PC-9 (cell line): ENCODE data around the gene RNF13. TPM values are rescaled to one million over a fixed set of nuclear protein-coding genes. Genes with fewer than 3 reads are reported as not detected.

ENCODE experiments used
- BruUV-seq: library from RNA; stranded (reverse); fragments of 400-500 nt; replicated peaks from 2 replicates; lab custom pipeline; 2021; lab: Mats Ljungman, UMichigan
- CTCF ChIA-PET: fragments of 300-600 bp; sonication (Branson Sonifier 250); formaldehyde crosslinking; loops from one replicate; lab custom pipeline; 2022; ENCODE audit warnings: antibody characterized with exemption; lab: Charles Lee
- POLR2A ChIA-PET: fragments of 300-600 bp; sonication (Branson Sonifier 250); formaldehyde crosslinking; loops from one replicate; lab custom pipeline; 2022; ENCODE audit warnings: antibody characterized with exemption; ENCODE audit not compliant: unreplicated experiment; lab: Charles Lee
- DNase-seq, 2 experiments: peaks; one replicate each; pipeline versions ENCODE4 v3.0.0 to v3.0.0-alpha.2; 2015 to 2022; ENCODE audit warnings: mixed read lengths in 1 of 2
- H2AFZ ChIP-seq: fragments of 200-600 bp; sonication (generic); 2 replicates; pipeline ENCODE4 v1.8.1; 2017; ENCODE audit warnings: antibody characterized with exemption
- H3F3A ChIP-seq: fragments of 200-600 bp; sonication (generic); 2 replicates; pipeline ENCODE4 v1.8.1; 2017; ENCODE audit warnings: antibody characterized with exemption, mild to moderate bottlenecking, low read depth; ENCODE audit not compliant: insufficient read depth
- H3K27ac ChIP-seq: fragments of 200-600 bp; sonication (generic); 2 replicates; pipeline ENCODE4 v1.6.1; 2016; ENCODE audit warnings: mixed run types
- H3K27me3 ChIP-seq: fragments of 200-600 bp; sonication (generic); 2 replicates; pipeline ENCODE4 v1.6.1; 2016; ENCODE audit warnings: low read depth, mixed run types; ENCODE audit not compliant: insufficient read depth
- H3K36me3 ChIP-seq: fragments of 200-600 bp; sonication (generic); 2 replicates; pipeline ENCODE4 v1.6.1; 2016; ENCODE audit warnings: low read depth, mixed run types
- H3K4me1 ChIP-seq: fragments of 200-600 bp; sonication (generic); replicated peaks from 2 replicates; pipeline ENCODE4 v1.6.1; 2016; ENCODE audit warnings: mixed run types; ENCODE audit not compliant: insufficient read depth
- H3K4me2 ChIP-seq: fragments of 200-600 bp; sonication (generic); 2 replicates; pipeline ENCODE4 v1.6.1; 2017; ENCODE audit warnings: mixed run types
- H3K4me3 ChIP-seq: fragments of 200-600 bp; sonication (generic); 2 replicates; pipeline ENCODE4 v1.6.1; 2016; ENCODE audit warnings: mixed run types
- H3K79me2 ChIP-seq: fragments of 200-600 bp; sonication (generic); 2 replicates; pipeline ENCODE4 v1.6.1; 2017; ENCODE audit warnings: low read depth, mixed run types
- H3K9me2 ChIP-seq: fragments of 200-600 bp; sonication (generic); 2 replicates; pipeline ENCODE4 v1.8.1; 2017; ENCODE audit warnings: mild to moderate bottlenecking; ENCODE audit not compliant: insufficient read depth
- H3K9me3 ChIP-seq: fragments of 200-600 bp; sonication (generic); 2 replicates; pipeline ENCODE4 v1.8.1; 2016; ENCODE audit warnings: low read depth; ENCODE audit not compliant: insufficient read depth
- H4K20me1 ChIP-seq: fragments of 200-600 bp; sonication (generic); 2 replicates; pipeline ENCODE4 v1.8.1; 2017; ENCODE audit not compliant: insufficient read depth
- CTCF ChIP-seq: fragments of 200-600 bp; sonication (generic); conservative IDR thresholded peaks from 2 replicates; pipeline ENCODE4 v1.6.1; 2017; ENCODE audit warnings: mixed run types, antibody characterized with exemption, mild to moderate bottlenecking, moderate library complexity
- EZH2 ChIP-seq: fragments of 200-600 bp; sonication (generic); IDR thresholded peaks from 2 replicates; pipeline ENCODE4 v1.8.0; 2017; ENCODE audit warnings: antibody characterized with exemption, low read depth
- intact Hi-C: fragments of 100-400 bp; cut with micrococcal nuclease; formaldehyde crosslinking; loops from one replicate; pipeline ENCODE4 v1.10.0; 2022; ENCODE audit not compliant: unreplicated experiment
- total RNA-seq: library from RNA; stranded (reverse); gene quantifications from 2 replicates; pipeline ENCODE4 v1.2.3, GENCODE V29; 2021

RNF13 gene
- total RNA-seq, 1 experiment from 2014 or later: 65.0 TPM

GRCh38 chr3:149900322-149900721 is 87.3 kb downstream of the RNF13 start:
- DNase-seq: no peak
- no peaks in the 10 kb centered on the region for H3K79me2 ChIP-seq
- no peak for TF ChIP-seq EZH2
- TF ChIP-seq CTCF: no peak
- CTCF ChIA-PET: interaction anchor here (0.6 to 0.9 kb wide), 2 partner anchors 37 to 149 kb away, joined by 4 to 7 read pairs; no protein-coding TSS in a partner anchor
- H3K27ac ChIP-seq: no peak overlapping the region
- peaks cover 7% of the 10 kb centered on the region; the same call in 1 of the 2 replicates for H3K36me3 ChIP-seq
- H3K4me1 ChIP-seq: no peaks in the 10 kb centered on the region
- intact Hi-C loops: no loop called here
- H3K9me3 ChIP-seq: no peaks in the 10 kb centered on the region
- H3K4me3 ChIP-seq: no peak overlapping the region
- H3K27me3 ChIP-seq: no peaks in the 10 kb centered on the region
- no peak overlapping the region for H2AFZ ChIP-seq
- BruUV-seq: no TSS peak
- H3F3A ChIP-seq: 0 out of 2 replicates have a peak, but pooled peaks cover 5% of the 10 kb centered on the region
- POLR2A ChIA-PET: interaction anchor here (0.6 kb wide), 1 partner anchor 532 kb away, joined by 5 read pairs; no protein-coding TSS in a partner anchor
- H3K4me2 ChIP-seq: no peak overlapping the region
- peaks cover 3% of the 10 kb centered on the region; the same call in 1 of the 2 replicates for H4K20me1 ChIP-seq
- H3K9me2 ChIP-seq: no peaks in the 10 kb centered on the region

- 0 out of 2 replicates have a peak, but pooled peaks cover 5% of the 10 kb centered on the region for H3F3A ChIP-seq
- H3K4me2 ChIP-seq: no peak overlapping the region
- no peaks in the 10 kb centered on the region for H3K79me2 ChIP-seq
- no peaks in the 10 kb centered on the region for H3K9me2 ChIP-seq
- no TSS peak for BruUV-seq
- intact Hi-C loops: no loop called here
- no peaks in the 10 kb centered on the region for H3K4me1 ChIP-seq
- POLR2A ChIA-PET: no interaction called here
- H4K20me1 ChIP-seq: peaks cover 3% of the 10 kb centered on the region; the same call in 1 of the 2 replicates
- H3K4me3 ChIP-seq: no peak overlapping the region
- H2AFZ ChIP-seq: no peak overlapping the region
- H3K27me3 ChIP-seq: no peaks in the 10 kb centered on the region
- no peak for TF ChIP-seq EZH2
- no peak for TF ChIP-seq CTCF
- H3K36me3 ChIP-seq: no peaks in the 10 kb centered on the region
- CTCF ChIA-PET: interaction anchor here (0.6 kb wide), 1 partner anchor 22 kb away, joined by 3 read pairs; no protein-coding TSS in a partner anchor
- H3K27ac ChIP-seq: no peak overlapping the region
- no peak for DNase-seq
- no peaks in the 10 kb centered on the region for H3K9me3 ChIP-seq
These were observed 88.8 kb downstream of the RNF13 start for GRCh38 chr3:149901770-149902169.

GRCh38 chr3:149902498-149903139 is 89.6 kb downstream of the RNF13 start:
- CTCF ChIA-PET: no interaction called here
- intact Hi-C loops: no loop called here
- Histone ChIP-seq H3K4me1 (no peaks in the 10 kb centered on the region), H3K36me3 (no peaks in the 10 kb centered on the region), H3K4me2 (no peak overlapping the region), H3K4me3 (no peak overlapping the region), H3K9me3 (no peaks in the 10 kb centered on the region), H3K27me3 (no peaks in the 10 kb centered on the region), H4K20me1 (peaks cover 3% of the 10 kb centered on the region; the same call in 1 of the 2 replicates), H3F3A (0 out of 2 replicates have a peak, but pooled peaks cover 5% of the 10 kb centered on the region), H3K79me2 (no peaks in the 10 kb centered on the region), H3K27ac (no peak overlapping the region), H3K9me2 (no peaks in the 10 kb centered on the region), H2AFZ (no peak overlapping the region)
- no TSS peak for BruUV-seq
- POLR2A ChIA-PET: no interaction called here
- TF ChIP-seq CTCF (peak; percentile 57; the same call in 1 of the 2 replicates), EZH2 (no peak)
- DNase-seq: no peak
